HepG2 (cell line): ENCODE measurements around the gene CEBPZOS. TPM values are rescaled to one million over a fixed set of nuclear protein-coding genes. Genes with fewer than 3 reads are reported as not detected.

ENCODE experiments used
- ATAC-seq: fragments of 200-7000 bp; cut with Tn5 transposase; 3 replicates; pipeline ENCODE4 v1.9.1; 2020; ENCODE audit warnings: mild to moderate bottlenecking, moderate library complexity
- Bru-seq: library from RNA; stranded (reverse); fragments of 400-500 nt; gene quantifications from one replicate; lab custom pipeline; 2021; lab: Mats Ljungman, UMichigan
- BruChase-seq, 2 experiments: library from RNA; stranded (reverse); fragments of 400-500 nt; gene quantifications; one replicate each; lab custom pipeline; 2021; lab: Mats Ljungman, UMichigan
- BruUV-seq: library from RNA; stranded (reverse); fragments of 400-500 nt; replicated peaks from 2 replicates; lab custom pipeline; 2021; lab: Mats Ljungman, UMichigan
- CTCF ChIA-PET: fragments of 300-600 bp; formaldehyde crosslinking; extraction: SDS; loops from one replicate; lab custom pipeline; 2021; ENCODE audit warnings: low total read pairs, inconsistent platforms, low intra/inter-chr PET ratio; lab: Yijun Ruan, JAX
- POLR2A ChIA-PET: fragments of 350-600 bp; sonication (Branson Sonifier 250); formaldehyde crosslinking; loops from one replicate; lab custom pipeline; 2020; ENCODE audit warnings: antibody characterized with exemption, inconsistent platforms; lab: Yijun Ruan, JAX
- DNase-seq: peaks from one replicate; pipeline ENCODE4 v3.0.0-alpha.2; 2015; ENCODE audit warnings: low spot score
- FAIRE-seq: peaks from 3 replicates; lab custom pipeline; 2011; peaks lifted over from hg19 to GRCh38; lab: Jason Lieb, UNC
- H2AFZ ChIP-seq: one replicate; pipeline ENCODE4 v1.6.1; 2011; ENCODE audit warnings: low read length, inconsistent platforms
- H3K27ac ChIP-seq: fragments of 300-600 bp; 3 replicates; pipeline ENCODE4 v1.8.0; 2011; ENCODE audit warnings: mixed run types, mild to moderate bottlenecking, mixed read lengths, low read length, inconsistent platforms; ENCODE audit not compliant: insufficient read depth; ENCODE audit errors: extremely low read length
- H3K27me3 ChIP-seq, 2 experiments: fragments of 200-600 bp in 1 of 2; 2 replicates in 1 of 2; 3 replicates in 1 of 2; pipeline versions ENCODE4 v1.6.0 to v1.8.0; 2011; ENCODE audit warnings: low read length in 2 of 2, mild to moderate bottlenecking in 2 of 2, moderate library complexity in 2 of 2, inconsistent platforms in 1 of 2; ENCODE audit not compliant: insufficient read depth in 2 of 2, control insufficient read depth in 1 of 2
- H3K36me3 ChIP-seq, 2 experiments: fragments of 200-600 bp in 1 of 2; replicated peaks in 1 of 2; 2 replicates in 1 of 2; 3 replicates in 1 of 2; pipeline versions ENCODE4 v1.5.1 to v1.8.0; 2011; ENCODE audit warnings: low read length in 2 of 2, inconsistent platforms in 1 of 2; ENCODE audit not compliant: insufficient read depth in 2 of 2, control insufficient read depth in 1 of 2
- H3K4me1 ChIP-seq: 2 replicates; pipeline ENCODE4 v1.5.1; 2012; ENCODE audit warnings: low read length, inconsistent platforms; ENCODE audit not compliant: insufficient read depth
- H3K4me2 ChIP-seq: 2 replicates; pipeline ENCODE4 v1.6.0; 2011; ENCODE audit warnings: low read depth, low read length, inconsistent platforms
- H3K4me3 ChIP-seq, 3 experiments: fragments of 200-600 bp in 1 of 3; sonication (generic), shearing (Covaris generic) in 1 of 3; replicated peaks in 1 of 3; 2 replicates each; pipeline ENCODE4 v1.5.1; 2011 to 2016; ENCODE audit warnings: low read length in 3 of 3, inconsistent platforms in 2 of 3, low read depth in 2 of 3, mild to moderate bottlenecking in 2 of 3, control low read depth in 1 of 3, mixed read lengths in 1 of 3; ENCODE audit not compliant: insufficient read depth in 1 of 3
- H3K79me2 ChIP-seq: one replicate; pipeline ENCODE4 v1.6.1; 2011; ENCODE audit warnings: low read length, inconsistent platforms; ENCODE audit not compliant: insufficient read depth
- H3K9ac ChIP-seq: 2 replicates; pipeline ENCODE4 v1.6.0; 2011; ENCODE audit warnings: mild to moderate bottlenecking, low read depth, low read length, inconsistent platforms; ENCODE audit not compliant: insufficient read depth
- H3K9me3 ChIP-seq: 2 replicates; pipeline ENCODE4 v1.5.1; 2012; ENCODE audit warnings: mild to moderate bottlenecking, low read length
- H4K20me1 ChIP-seq: 2 replicates; pipeline ENCODE4 v1.6.0; 2011; ENCODE audit warnings: inconsistent platforms, mild to moderate bottlenecking, low read length, moderate library complexity; ENCODE audit not compliant: insufficient read depth
- CHCHD3 ChIP-seq: sonication (generic); formaldehyde crosslinking; IDR thresholded peaks from 2 replicates; pipeline ENCODE4 v1.8.0; 2022; ENCODE audit warnings: mild to moderate bottlenecking, missing genetic modification reagents, moderate library complexity
- EZH2 ChIP-seq: conservative IDR thresholded peaks from 2 replicates; pipeline ENCODE4 v1.6.1; 2012; ENCODE audit warnings: mild to moderate bottlenecking, low read depth, low read length, moderate library complexity
- HNF1A ChIP-seq, 2 experiments: sonication (generic) in 1 of 2; formaldehyde crosslinking in 1 of 2; IDR thresholded peaks; 2 replicates each; pipeline versions ENCODE4 v1.4.0 to v1.6.1; 2016 to 2020; ENCODE audit warnings: borderline replicate concordance in 1 of 2, low read depth in 1 of 2, mild to moderate bottlenecking in 1 of 2, missing genetic modification reagents in 1 of 2
- JUN ChIP-seq: sonication (generic); formaldehyde crosslinking; IDR thresholded peaks from 2 replicates; pipeline ENCODE4 v1.4.0; 2020; ENCODE audit warnings: mild to moderate bottlenecking, missing genetic modification reagents
- NR2C2 ChIP-seq: sonication (generic); formaldehyde crosslinking; IDR thresholded peaks from 2 replicates; pipeline ENCODE4 v1.4.0; 2020; ENCODE audit warnings: missing genetic modification reagents, mild to moderate bottlenecking, moderate library complexity, borderline replicate concordance
- RBFOX2 ChIP-seq: fragments of 200-400 bp; formaldehyde crosslinking; IDR thresholded peaks from 2 replicates; pipeline ENCODE4 v1.6.1; 2017; ENCODE audit warnings: low read depth, mild to moderate bottlenecking, low read length
- SNAPC2 ChIP-seq: sonication (generic); formaldehyde crosslinking; IDR thresholded peaks from 2 replicates; pipeline ENCODE4 v1.8.1; 2022; ENCODE audit warnings: mild to moderate bottlenecking, missing genetic modification reagents
- ZFP37 ChIP-seq: sonication (generic); formaldehyde crosslinking; IDR thresholded peaks from 2 replicates; pipeline ENCODE4 v1.4.0; 2020; ENCODE audit warnings: missing genetic modification reagents, borderline replicate concordance
- WGBS: methylation state at CpG from one replicate; pipeline ENCODE4 v1.1.6; 2017; ENCODE audit warnings: low lambda C conversion rate; 5-methylcytosine and 5-hydroxymethylcytosine counted together
- in situ Hi-C: cut with HindIII; loops from 2 replicates; pipeline ENCODE4 v1.10.0; 2017; ENCODE audit warnings: low pct_unique_long_range_greater_than_20kb; ENCODE audit not compliant: extremely low pct_ligation_motif_present
- intact Hi-C: fragments of 100-400 bp; cut with micrococcal nuclease; formaldehyde crosslinking; loops from one replicate; pipeline ENCODE4 v1.10.0; 2022; ENCODE audit not compliant: unreplicated experiment
- long read RNA-seq, 2 experiments: library from RNA in 1 of 2; library from polyadenylated mRNA in 1 of 2; stranded (forward) in 1 of 2; unstranded in 1 of 2; transcript quantifications; one replicate each; pipeline ENCODE4 v2.0.0, GENCODE V29; 2019 to 2022
- polyA minus RNA-seq, 3 experiments: library from RNA; depleted of rRNA, polyadenylated mRNA; stranded (reverse); fragments of >200 nt; gene quantifications; 2 replicates each; pipeline ENCODE4 v1.2.3, GENCODE V29; 2011; ENCODE audit warnings: low replicate concordance in 1 of 3
- polyA plus RNA-seq, 8 experiments: library from polyadenylated mRNA; depleted of rRNA in 3 of 8; stranded (reverse) in 7 of 8; unstranded in 1 of 8; fragments of >200 nt; fragmentation: Illumina TruSeq in 4 of 8; extraction: Trizol in 4 of 8; gene quantifications; 2 replicates each; pipeline versions ENCODE4 v1.2.1 to v1.2.3, GENCODE V29; 2011 to 2016; ENCODE audit warnings: low read depth in 4 of 8, missing spikeins in 1 of 8, mixed read lengths in 1 of 8; ENCODE audit not compliant: insufficient read depth in 1 of 8
- total RNA-seq, 5 experiments: library from RNA; depleted of rRNA; stranded (reverse); fragments of >200 nt; fragmentation: Illumina TruSeq; extraction: Trizol; gene quantifications; 2 replicates each; pipeline ENCODE4 v1.2.3, GENCODE V29; 2016; ENCODE audit warnings: low read depth in 1 of 5
- TF ChIP-seq, protein P1 (sequence below): sonication (generic); formaldehyde crosslinking; IDR thresholded peaks from 2 replicates; pipeline ENCODE4 v1.9.0; 2021; ENCODE audit warnings: missing genetic modification reagents, mild to moderate bottlenecking, borderline replicate concordance

CEBPZOS gene
- total RNA-seq (2016; rRNA removed; fragmentation: Illumina TruSeq; extraction: Trizol) (18.6 and 25.6 TPM in 2 replicates), polyA plus RNA-seq (2011; rRNA removed) (39.3 and 44.7 TPM in 2 replicates), polyA minus RNA-seq (2011; rRNA and poly(A)+ RNA removed; ENCODE audit: low replicate concordance) (17.6 and 19.0 TPM in 2 replicates), Bru-seq, nascent RNA (percentile 87 among the genes with signal in this experiment), BruChase-seq, experiment 1, labeled RNA remaining after a 6-hour chase (percentile 92 among the genes with signal in this experiment), BruChase-seq, experiment 2, labeled RNA remaining after a 2-hour chase (percentile 85 among the genes with signal in this experiment)
- 3.5 and 5.6 TPM in 2 replicates for total RNA-seq (2016; cell fraction: cytosol; rRNA removed; fragmentation: Illumina TruSeq; extraction: Trizol; ENCODE audit: low read depth)
- 21.3 and 24.8 TPM in 2 replicates for total RNA-seq (2016; cell fraction: insoluble cytoplasmic fraction; rRNA removed; fragmentation: Illumina TruSeq; extraction: Trizol)
- 11.1 and 12.6 TPM in 2 replicates for total RNA-seq (2016; cell fraction: membrane; rRNA removed; fragmentation: Illumina TruSeq; extraction: Trizol)
- 15.2 and 16.8 TPM in 2 replicates for total RNA-seq (2016; cell fraction: nucleus; rRNA removed; fragmentation: Illumina TruSeq; extraction: Trizol)
- polyA plus RNA-seq (2011; cell fraction: cytosol; rRNA removed) = 24.9 and 37.3 TPM in 2 replicates
- polyA plus RNA-seq (2011; cell fraction: nucleus; rRNA removed) = 13.9 and 20.2 TPM in 2 replicates
- polyA plus RNA-seq (2012) = 33.7 and 40.2 TPM in 2 replicates
- 5.9 and 6.2 TPM in 2 replicates for polyA plus RNA-seq (2016; cell fraction: cytosol; fragmentation: Illumina TruSeq; extraction: Trizol; ENCODE audit: low read depth)
- polyA plus RNA-seq (2016; cell fraction: insoluble cytoplasmic fraction; fragmentation: Illumina TruSeq; extraction: Trizol; ENCODE audit: low read depth) = 38.4 and 41.7 TPM in 2 replicates
- polyA plus RNA-seq (2016; cell fraction: membrane; fragmentation: Illumina TruSeq; extraction: Trizol; ENCODE audit: low read depth) = 10.7 and 12.9 TPM in 2 replicates
- polyA plus RNA-seq (2016; cell fraction: nucleus; fragmentation: Illumina TruSeq; extraction: Trizol; ENCODE audit: insufficient read depth, low read depth) = 40.1 and 43.4 TPM in 2 replicates
- 16.9 and 17.8 TPM in 2 replicates for polyA minus RNA-seq (2011; cell fraction: cytosol; rRNA and poly(A)+ RNA removed)
- polyA minus RNA-seq (2011; cell fraction: nucleus; rRNA and poly(A)+ RNA removed) = 26.4 and 33.3 TPM in 2 replicates
- long read RNA-seq, experiment 1, transcript CEBPZOS-204 (5 exons, 3,158 nt) = major isoform, 9 of 13 reads
- long read RNA-seq, experiment 1, partial matches to known transcripts = 1 of 13 reads
- long read RNA-seq, experiment 1, other reads (novel, unspliced or antisense) = 3 of 13 reads
- long read RNA-seq, experiment 2, partial matches to known transcripts = 11 of 46 reads
- long read RNA-seq, experiment 2, other reads (novel, unspliced or antisense) = 35 of 46 reads

DNA sequence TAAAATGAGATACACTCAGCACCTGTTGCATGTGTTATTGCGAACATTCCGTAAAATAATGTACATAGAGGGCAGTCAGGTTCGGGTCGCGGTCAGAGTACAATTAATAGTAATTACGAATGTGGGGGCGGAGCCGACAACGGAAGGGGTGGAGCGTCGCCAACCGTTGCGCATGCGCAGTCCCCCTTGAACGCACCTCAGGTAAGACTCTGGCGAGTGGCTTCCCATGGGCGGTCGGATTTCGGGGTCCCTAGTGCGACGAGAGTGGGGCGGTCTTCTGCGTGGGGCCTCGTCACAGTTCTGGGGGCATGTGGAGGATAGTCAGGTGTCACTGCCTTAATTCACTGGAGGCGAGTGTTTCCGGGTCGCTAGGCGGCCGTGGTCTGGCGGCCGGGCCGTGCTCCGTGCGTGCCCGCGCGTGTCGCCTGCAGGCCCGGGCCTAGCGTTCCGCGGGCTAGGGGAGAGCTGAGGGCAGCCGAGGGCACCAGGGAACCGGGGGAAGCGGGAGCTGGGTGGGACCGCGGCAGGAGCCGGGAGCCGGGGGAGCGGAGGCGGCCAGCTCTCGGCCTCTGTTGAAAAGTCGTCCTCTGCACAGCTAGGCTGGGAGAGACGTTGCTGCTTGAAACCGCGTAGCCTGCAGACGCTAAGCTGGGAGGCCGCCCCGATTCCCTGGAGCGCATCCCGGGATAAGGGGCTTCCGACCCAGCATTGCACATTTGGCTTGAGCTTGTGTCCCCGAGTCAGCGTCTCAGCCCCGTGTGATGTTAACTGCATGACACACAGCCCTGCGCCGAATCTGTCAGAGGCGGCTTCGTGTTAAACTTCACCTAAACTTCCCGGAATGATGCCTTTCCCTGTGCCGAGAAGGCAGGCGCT is at the start of gene CEBPZOS:
TSS of gene CEBPZOS (plus strand) at position 177 of the 876 bp plus-strand sequence. CDS start 3,209 bp downstream, outside the sequence.
- POLR2A ChIA-PET = interaction anchor here (0.7 to 2.5 kb wide), 8 partner anchors 10 to 112 kb away, joined by 3 to 14 read pairs (median 3); partner anchors contain the start of genes CEBPZ, EIF2AK2, GPATCH11 and HEATR5B
- H3K79me2 ChIP-seq = peaks cover 38% of the 10 kb centered on the region
- TF ChIP-seq NR2C2 (CRISPR knock-in tag) (peak; percentile 97), SNAPC2 (CRISPR knock-in tag) (peak; percentile 96), JUN (CRISPR knock-in tag) (peak; percentile 68), RBFOX2 (peak; percentile 98), CHCHD3 (CRISPR knock-in tag) (peak; percentile 93; the same call in 1 of the 2 replicates), ZFP37 (CRISPR knock-in tag) (no peak), EZH2 (no peak), HNF1A (IDR thresholded peaks at IDR 0.05; ENCODE audit: low read depth) (no peak), HNF1A (CRISPR knock-in tag; IDR thresholded peaks at IDR 0.05; ENCODE audit: borderline replicate concordance) (peak; percentile 20)
- TF ChIP-seq, protein P1, sequence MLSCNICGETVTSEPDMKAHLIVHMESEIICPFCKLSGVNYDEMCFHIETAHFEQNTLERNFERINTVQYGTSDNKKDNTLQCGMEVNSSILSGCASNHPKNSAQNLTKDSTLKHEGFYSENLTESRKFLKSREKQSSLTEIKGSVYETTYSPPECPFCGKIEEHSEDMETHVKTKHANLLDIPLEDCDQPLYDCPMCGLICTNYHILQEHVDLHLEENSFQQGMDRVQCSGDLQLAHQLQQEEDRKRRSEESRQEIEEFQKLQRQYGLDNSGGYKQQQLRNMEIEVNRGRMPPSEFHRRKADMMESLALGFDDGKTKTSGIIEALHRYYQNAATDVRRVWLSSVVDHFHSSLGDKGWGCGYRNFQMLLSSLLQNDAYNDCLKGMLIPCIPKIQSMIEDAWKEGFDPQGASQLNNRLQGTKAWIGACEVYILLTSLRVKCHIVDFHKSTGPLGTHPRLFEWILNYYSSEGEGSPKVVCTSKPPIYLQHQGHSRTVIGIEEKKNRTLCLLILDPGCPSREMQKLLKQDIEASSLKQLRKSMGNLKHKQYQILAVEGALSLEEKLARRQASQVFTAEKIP (CRISPR knock-in tag) = peak; percentile 86; the same call in 1 of the 2 replicates

More for the DNA sequence above, at the start of gene CEBPZOS:
- in situ Hi-C loops (no loop called here), intact Hi-C loops (loop anchor here (2.0 kb wide), 3 partner anchors 28 to 40 kb away; partner anchors contain the start of genes CEBPZ, EIF2AK2 and NDUFAF7)
- Histone ChIP-seq H3K4me2 (peak within 1 kb of the TSS; percentile 92), H3K9ac (peak within 1 kb of the TSS; percentile 90), H3K4me1 (peaks cover 34% of the 10 kb centered on the region), H3K27ac (peak within 1 kb of the TSS; percentile 70), H3K27me3 (peaks cover 2 to 3% of the 10 kb centered on the region in 2 experiments; a peak in 1 of 5 replicates), H4K20me1 (no peaks in the 10 kb centered on the region; the same call in 1 of the 2 replicates), H3K4me3 (peak within 1 kb of the TSS; percentile 78 to 91 (median 90)), H3K36me3 (peaks cover 3 to 17% of the 10 kb centered on the region in 2 experiments; a peak in 4 of 5 replicates), H2AFZ (peak within 1 kb of the TSS; percentile 97), H3K9me3 (no peaks in the 10 kb centered on the region)
- CTCF ChIA-PET = no interaction called here
- 1% methylated on average over 48 of the region's 72 CpGs for WGBS
- peak; percentile 83 for FAIRE-seq
- peak; percentile 87 for ATAC-seq
- no TSS peak for BruUV-seq
- DNase-seq = peak; percentile 80
